ENCODE measurements around the gene TTL.
"Not testable (repeated sequence)": the region's sequence is repeated elsewhere in the genome, so short reads cannot be mapped to it uniquely, and the experiment has no call there.

Gene TTL

DNA sequence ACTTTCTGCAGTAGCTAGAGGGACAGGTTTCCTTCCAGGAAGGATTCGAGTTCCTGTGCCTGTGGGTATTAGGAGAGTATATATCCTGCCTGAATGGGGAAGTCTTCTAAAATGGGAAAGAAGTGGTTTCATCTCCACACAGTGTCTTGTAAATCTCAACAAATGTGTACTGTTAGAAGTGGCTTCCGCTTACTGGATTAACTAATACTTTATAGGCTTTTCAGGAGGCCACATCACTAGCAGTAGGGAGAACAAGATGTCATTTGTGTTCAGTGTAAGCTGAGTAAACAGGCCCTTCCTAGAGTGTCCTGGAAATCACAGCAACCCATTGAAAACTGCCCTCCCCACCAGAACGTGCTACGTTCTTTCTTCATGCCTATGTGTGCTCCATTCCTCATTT lies 47.8 kb downstream of the TTL start:
- no peak for DNase-seq (ENCODE audit: extremely low spot score)
- no peak for TF ChIP-seq NFRKB (IDR thresholded peaks at IDR 0.05)
- no peak for TF ChIP-seq TARDBP (IDR thresholded peaks at IDR 0.05)
- TF ChIP-seq L3MBTL2 (conservative IDR thresholded peaks at IDR 0.05) = no peak
- TF ChIP-seq SP1 (IDR thresholded peaks at IDR 0.05) = no peak
- no peak for TF ChIP-seq LEF1 (IDR thresholded peaks at IDR 0.05; ENCODE audit: borderline replicate concordance)
- TF ChIP-seq FOXK2 (IDR thresholded peaks at IDR 0.05) = no peak
- TF ChIP-seq FOXM1 (IDR thresholded peaks at IDR 0.05; ENCODE audit: borderline replicate concordance) = no peak
- TF ChIP-seq FOXA1 (IDR thresholded peaks at IDR 0.05) = no peak
- TF ChIP-seq BHLHE40 (IDR thresholded peaks at IDR 0.05; ENCODE audit: borderline replicate concordance) = no peak
- no peak for TF ChIP-seq HDGF (IDR thresholded peaks at IDR 0.05; ENCODE audit: borderline replicate concordance)
- TF ChIP-seq, protein P1, sequence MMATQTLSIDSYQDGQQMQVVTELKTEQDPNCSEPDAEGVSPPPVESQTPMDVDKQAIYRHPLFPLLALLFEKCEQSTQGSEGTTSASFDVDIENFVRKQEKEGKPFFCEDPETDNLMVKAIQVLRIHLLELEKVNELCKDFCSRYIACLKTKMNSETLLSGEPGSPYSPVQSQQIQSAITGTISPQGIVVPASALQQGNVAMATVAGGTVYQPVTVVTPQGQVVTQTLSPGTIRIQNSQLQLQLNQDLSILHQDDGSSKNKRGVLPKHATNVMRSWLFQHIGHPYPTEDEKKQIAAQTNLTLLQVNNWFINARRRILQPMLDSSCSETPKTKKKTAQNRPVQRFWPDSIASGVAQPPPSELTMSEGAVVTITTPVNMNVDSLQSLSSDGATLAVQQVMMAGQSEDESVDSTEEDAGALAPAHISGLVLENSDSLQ (IDR thresholded peaks at IDR 0.05) = no peak
- POLR2A ChIA-PET = no interaction called here
- CTCF ChIA-PET = no interaction called here

DNA sequence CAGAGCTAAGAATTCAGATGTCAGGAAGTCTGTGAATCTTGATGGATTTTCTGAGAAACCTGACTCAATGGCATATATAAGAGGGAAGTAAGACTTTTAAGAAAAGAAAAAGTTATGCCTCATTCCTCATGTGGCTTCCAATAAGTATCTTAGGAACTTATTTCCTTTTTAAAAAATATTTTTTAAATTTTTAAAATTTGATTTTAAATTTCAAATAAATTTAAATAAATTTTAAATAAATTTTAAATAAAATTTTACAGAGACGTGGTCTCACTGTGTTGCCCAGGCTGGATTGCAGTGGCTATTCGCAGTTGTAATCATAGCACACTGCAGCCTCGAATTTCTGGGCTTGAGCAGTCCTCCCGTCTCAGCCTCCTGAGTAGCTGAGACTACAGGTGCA lies 48.8 kb downstream of the TTL start:
- ChIA-PET CTCF (no interaction called here), POLR2A (no interaction called here)
- TF ChIP-seq CTBP1 (IDR thresholded peaks at IDR 0.05; ENCODE audit: borderline replicate concordance) (no peak), ARNT (IDR thresholded peaks at IDR 0.05) (no peak), FOXM1 (IDR thresholded peaks at IDR 0.05; ENCODE audit: borderline replicate concordance) (no peak), ELF4 (IDR thresholded peaks at IDR 0.05) (no peak), NFRKB (IDR thresholded peaks at IDR 0.05) (no peak), LEF1 (IDR thresholded peaks at IDR 0.05; ENCODE audit: borderline replicate concordance) (no peak), TARDBP (IDR thresholded peaks at IDR 0.05) (no peak), FOXA1 (IDR thresholded peaks at IDR 0.05) (no peak), FOXK2 (IDR thresholded peaks at IDR 0.05) (no peak), BHLHE40 (IDR thresholded peaks at IDR 0.05; ENCODE audit: borderline replicate concordance) (no peak), SP1 (IDR thresholded peaks at IDR 0.05) (no peak), HDGF (IDR thresholded peaks at IDR 0.05; ENCODE audit: borderline replicate concordance) (no peak), ZNF384 (IDR thresholded peaks at IDR 0.05) (no peak), SUZ12 (IDR thresholded peaks at IDR 0.05) (no peak), L3MBTL2 (conservative IDR thresholded peaks at IDR 0.05) (no peak)
- TF ChIP-seq, protein P1 (IDR thresholded peaks at IDR 0.05) = no peak
- DNase-seq (ENCODE audit: extremely low spot score) = no peak

DNA sequence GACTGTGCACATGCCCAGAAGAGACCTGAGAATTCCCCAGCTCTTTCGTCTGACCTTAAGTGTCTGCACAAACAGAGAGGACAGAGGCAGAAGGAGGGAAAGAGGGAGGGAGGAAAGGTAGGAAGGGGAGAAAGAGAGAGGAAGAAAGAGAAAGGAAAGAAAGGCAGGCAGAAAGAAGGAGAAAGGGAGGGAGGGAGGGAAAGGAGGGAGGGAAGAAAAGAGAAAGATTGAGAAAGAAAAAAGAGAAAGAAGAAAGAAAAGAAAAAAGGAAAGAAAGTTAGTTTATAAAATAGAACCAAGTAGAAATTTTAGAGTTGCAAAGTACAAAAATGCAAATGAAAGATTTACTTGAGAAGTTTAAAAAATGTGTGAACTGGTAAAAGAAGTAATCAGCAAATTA lies 52.9 kb downstream of the TTL start:
- ChIA-PET POLR2A (no interaction called here), CTCF (no interaction called here)
- DNase-seq (ENCODE audit: extremely low spot score) = no peak
- TF ChIP-seq FOXA1 (IDR thresholded peaks at IDR 0.05) (no peak), ELF4 (IDR thresholded peaks at IDR 0.05) (no peak), NFRKB (IDR thresholded peaks at IDR 0.05) (no peak), FOXM1 (IDR thresholded peaks at IDR 0.05; ENCODE audit: borderline replicate concordance) (no peak), HDGF (IDR thresholded peaks at IDR 0.05; ENCODE audit: borderline replicate concordance) (no peak), ARNT (IDR thresholded peaks at IDR 0.05) (no peak), TARDBP (IDR thresholded peaks at IDR 0.05) (no peak), SP1 (IDR thresholded peaks at IDR 0.05) (no peak), CTBP1 (IDR thresholded peaks at IDR 0.05; ENCODE audit: borderline replicate concordance) (no peak), FOXK2 (IDR thresholded peaks at IDR 0.05) (no peak), SUZ12 (IDR thresholded peaks at IDR 0.05) (no peak), BHLHE40 (IDR thresholded peaks at IDR 0.05; ENCODE audit: borderline replicate concordance) (no peak), LEF1 (IDR thresholded peaks at IDR 0.05; ENCODE audit: borderline replicate concordance) (no peak), ZNF384 (IDR thresholded peaks at IDR 0.05) (no peak), L3MBTL2 (conservative IDR thresholded peaks at IDR 0.05) (no peak)
- TF ChIP-seq, protein P1 (IDR thresholded peaks at IDR 0.05) = no peak

DNA sequence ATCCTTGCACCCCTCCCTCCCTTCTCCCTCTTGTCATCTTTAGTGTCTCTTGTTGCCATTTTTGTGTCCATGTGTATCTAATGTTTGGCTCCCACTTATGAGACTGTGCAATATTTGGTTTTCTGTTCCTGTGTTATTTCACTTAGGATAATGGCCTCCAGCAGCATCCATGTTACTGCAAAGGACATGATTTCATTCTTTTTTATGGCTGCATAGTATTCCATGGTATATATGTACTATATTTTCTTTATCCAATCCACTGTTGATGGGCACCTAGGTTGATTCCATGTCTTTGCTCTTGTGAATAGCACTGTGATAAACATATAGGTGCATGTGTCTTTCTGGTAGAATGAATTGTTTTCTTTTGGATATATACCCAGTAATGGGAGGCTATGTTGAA lies 54.7 kb downstream of the TTL start:
- POLR2A ChIA-PET; DNase-seq (ENCODE audit: extremely low spot score); CTCF ChIA-PET: not testable (repeated sequence)

DNA sequence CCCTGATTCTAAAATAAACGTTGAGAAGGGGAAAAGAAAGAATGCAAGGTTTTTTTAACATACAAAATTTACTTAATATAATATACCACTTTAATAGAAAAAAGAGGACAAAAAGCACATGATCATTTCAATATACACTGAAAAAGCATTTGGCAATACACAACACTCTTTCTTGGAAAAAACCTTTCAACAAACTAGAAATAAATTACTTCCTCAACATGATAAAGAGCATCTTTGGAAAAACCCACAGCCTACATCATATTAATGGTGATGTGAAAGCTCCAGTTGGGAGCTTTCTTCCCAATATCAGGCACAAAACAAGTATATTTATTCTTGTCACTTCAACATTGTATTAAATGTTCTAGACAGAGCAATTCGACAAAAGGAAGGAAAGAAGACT lies 57.4 kb downstream of the TTL start:
- no peak for DNase-seq (ENCODE audit: extremely low spot score)
- POLR2A ChIA-PET = no interaction called here
- CTCF ChIA-PET = no interaction called here
- TF ChIP-seq L3MBTL2 (conservative IDR thresholded peaks at IDR 0.05) = no peak
- no peak for TF ChIP-seq TARDBP (IDR thresholded peaks at IDR 0.05)
- TF ChIP-seq ARNT (IDR thresholded peaks at IDR 0.05) = no peak

DNA sequence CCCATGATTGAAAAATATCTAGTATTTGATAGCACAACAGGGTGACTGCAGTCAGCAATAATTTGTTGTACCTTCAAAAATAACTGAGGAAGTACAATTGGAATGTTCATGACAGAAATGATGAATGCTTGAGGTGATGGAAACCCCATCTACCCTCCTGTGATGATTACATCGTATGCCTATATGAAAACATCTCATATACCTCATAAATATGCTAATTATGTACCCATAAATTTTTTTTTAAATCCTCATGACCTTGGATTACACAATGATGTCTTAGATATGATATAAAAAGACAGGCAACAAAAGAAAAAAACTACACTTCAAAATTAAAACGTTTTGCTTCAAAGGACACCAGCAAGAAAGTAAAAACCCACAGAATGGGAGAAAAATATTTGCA lies 59.0 kb downstream of the TTL start:
- POLR2A ChIA-PET = interaction anchor here (1.4 kb wide), 1 partner anchor 58 kb away, joined by 3 read pairs; no protein-coding TSS in a partner anchor
- TF ChIP-seq, protein P1 (IDR thresholded peaks at IDR 0.05) = peak; percentile 69
- TF ChIP-seq SP1 (IDR thresholded peaks at IDR 0.05) (no peak), ZNF384 (IDR thresholded peaks at IDR 0.05) (peak; percentile 60), FOXK2 (IDR thresholded peaks at IDR 0.05) (no peak), L3MBTL2 (conservative IDR thresholded peaks at IDR 0.05) (no peak), NFRKB (IDR thresholded peaks at IDR 0.05) (no peak), LEF1 (IDR thresholded peaks at IDR 0.05; ENCODE audit: borderline replicate concordance) (no peak), HDGF (IDR thresholded peaks at IDR 0.05; ENCODE audit: borderline replicate concordance) (no peak)
- CTCF ChIA-PET = no interaction called here
- no peak for DNase-seq (ENCODE audit: extremely low spot score)

Measured in HEK293T (cell line).